ENCODE results near the gene PAM. TPM values are rescaled to one million over a fixed set of nuclear protein-coding genes. Genes with fewer than 3 reads are reported as not detected.
"Not testable (repeated sequence)": the region's sequence is repeated elsewhere in the genome, so short reads cannot be mapped to it uniquely, and the experiment has no call there.

Gene PAM
- total RNA-seq, 4 donors from 2014 or later = 113 to 178 (median 130) TPM

GRCh38 chr5:102750151-102750834 lies 4.8 kb upstream of the PAM start:
- ATAC-seq (ENCODE audit: low FRiP score) = no peak
- no peak for DNase-seq (ENCODE audit: low spot score)
- TF ChIP-seq CTCF (IDR thresholded peaks at IDR 0.05) = no peak

GRCh38 chr5:102751903-102752376 lies 3.2 kb upstream of the PAM start:
- not testable (repeated sequence) for DNase-seq (ENCODE audit: low spot score); ATAC-seq (ENCODE audit: low FRiP score)

- peak; percentile 30 for ATAC-seq (ENCODE audit: low FRiP score)
- no peak for TF ChIP-seq CTCF (IDR thresholded peaks at IDR 0.05)
- no peak for DNase-seq (ENCODE audit: low spot score)
Measured at GRCh38 chr5:102753889-102754766, 977 bp upstream of the PAM start.

GRCh38 chr5:102755686-102756371 lies 724 bp downstream of the PAM start:
- DNase-seq (ENCODE audit: low spot score) (peak; percentile 65), ATAC-seq (ENCODE audit: low FRiP score) (peak; percentile 87)
- TF ChIP-seq CTCF (IDR thresholded peaks at IDR 0.05) = no peak

GRCh38 chr5:102758576-102758975 lies 3.5 kb downstream of the PAM start:
- no peak for TF ChIP-seq CTCF (IDR thresholded peaks at IDR 0.05)
- DNase-seq (ENCODE audit: low spot score) = no peak
- no peak for ATAC-seq (ENCODE audit: low FRiP score)

GRCh38 chr5:102759289-102759688 lies 4.2 kb downstream of the PAM start:
- no peak for DNase-seq (ENCODE audit: low spot score)
- no peak for TF ChIP-seq CTCF (IDR thresholded peaks at IDR 0.05)
- no peak for ATAC-seq (ENCODE audit: low FRiP score)

- no peak for TF ChIP-seq CTCF (IDR thresholded peaks at IDR 0.05)
- no peak for ATAC-seq (ENCODE audit: low FRiP score)
- DNase-seq (ENCODE audit: low spot score) = no peak
Measured at GRCh38 chr5:102759700-102760099, 4.6 kb downstream of the PAM start.

All from omental fat pad (tissue), 4 donors.